22Rv1 (cell line): ENCODE measurements around the gene RBM20.
"Not testable (repeated sequence)": the region's sequence is repeated elsewhere in the genome, so short reads cannot be mapped to it uniquely, and the experiment has no call there.

Experiments
- CTCF ChIP-seq: fragments of 450-650 bp; IDR thresholded peaks from 2 replicates; pipeline ENCODE4 v1.5.1; 2017; ENCODE audit warnings: mild to moderate bottlenecking
- ZFX ChIP-seq: fragments of 450-650 bp; IDR thresholded peaks from 2 replicates; pipeline ENCODE4 v1.6.1; 2017; ENCODE audit warnings: antibody characterized with exemption, borderline replicate concordance

- not testable (repeated sequence) for TF ChIP-seq CTCF, ZFX
Measured at GRCh38 chr10:110705596-110705995, 61.5 kb downstream of the RBM20 start.
